Esophagus mucosa (tissue), 1 donor: ENCODE results near the gene ITGA6. TPM values are rescaled to one million over a fixed set of nuclear protein-coding genes. Genes with fewer than 3 reads are reported as not detected.

Source experiments
- ATAC-seq: fragments of 200-7000 bp; cut with Tn5 transposase; one replicate; pipeline ENCODE4 v1.9.1; 2020
- total RNA-seq: library from RNA; stranded (reverse); gene quantifications from one replicate; pipeline ENCODE4 v1.2.4, GENCODE V29; 2023
- donor health status: DM: yes; HTN: yes; CAD: no.

Gene ITGA6
- total RNA-seq, 1 donor from 2014 or later, result 65.2 TPM

- peak; percentile 81 for ATAC-seq
These were observed 38.3 kb downstream of the ITGA6 start for GRCh38 chr2:172465417-172466334.

- ATAC-seq, result no peak
These were observed 40.0 kb downstream of the ITGA6 start for GRCh38 chr2:172467382-172467781.

- no peak for ATAC-seq
These were observed 43.9 kb downstream of the ITGA6 start for GRCh38 chr2:172470958-172471922.

GRCh38 chr2:172472446-172473033 lies 45.2 kb downstream of the ITGA6 start:
- ATAC-seq, result no peak

- ATAC-seq, result no peak
These were observed 45.8 kb downstream of the ITGA6 start for GRCh38 chr2:172473167-172473566.

- ATAC-seq, result no peak
These were observed 51.0 kb downstream of the ITGA6 start for GRCh38 chr2:172478353-172478752.

- ATAC-seq, result peak; percentile 50
These were observed 53.2 kb downstream of the ITGA6 start for GRCh38 chr2:172480301-172481218.

- no peak for ATAC-seq
These were observed 54.3 kb downstream of the ITGA6 start for GRCh38 chr2:172481507-172482262.

GRCh38 chr2:172484253-172484652 lies 56.9 kb downstream of the ITGA6 start:
- ATAC-seq, result no peak

- no peak for ATAC-seq
These were observed 57.3 kb downstream of the ITGA6 start for GRCh38 chr2:172484706-172485105.

- no peak for ATAC-seq
These were observed 61.2 kb downstream of the ITGA6 start for GRCh38 chr2:172488556-172488955.

GRCh38 chr2:172489681-172490080 lies 62.3 kb downstream of the ITGA6 start:
- ATAC-seq, result no peak

GRCh38 chr2:172496160-172496608 lies 68.8 kb downstream of the ITGA6 start:
- ATAC-seq, result no peak

GRCh38 chr2:172507199-172507598 lies 79.8 kb downstream of the ITGA6 start:
- no peak for ATAC-seq

GRCh38 chr2:172510088-172510487 lies 82.7 kb downstream of the ITGA6 start:
- no peak for ATAC-seq

- ATAC-seq, result no peak
These were observed 83.2 kb downstream of the ITGA6 start for GRCh38 chr2:172510548-172510947.

GRCh38 chr2:172512810-172513523 lies 85.6 kb downstream of the ITGA6 start:
- no peak for ATAC-seq

GRCh38 chr2:172513524-172513900 lies 86.1 kb downstream of the ITGA6 start:
- no peak for ATAC-seq

- ATAC-seq, result no peak
These were observed 86.7 kb downstream of the ITGA6 start for GRCh38 chr2:172513935-172514586.

- ATAC-seq, result no peak
These were observed 88.9 kb downstream of the ITGA6 start for GRCh38 chr2:172516299-172516698.
